ENCODE data around the gene TUT1. TPM values are rescaled to one million over a fixed set of nuclear protein-coding genes. Genes with fewer than 3 reads are reported as not detected.
"Not testable (repeated sequence)": the region's sequence is repeated elsewhere in the genome, so short reads cannot be mapped to it uniquely, and the experiment has no call there.

TUT1 gene
- total RNA-seq, 2 experiments from 2014 or later, result 27.2 to 38.2 TPM

- not testable (repeated sequence) for H3K4me3 Mint-ChIP-seq; H3K9me3 Mint-ChIP-seq; DNase-seq; ATAC-seq (ENCODE audit: low read depth); H3K27me3 Mint-ChIP-seq; H3K4me1 Mint-ChIP-seq; H3K27ac Mint-ChIP-seq
- POLR2A ChIA-PET, result interaction anchor here (0.7 kb wide), 1 partner anchor 155 kb away, joined by 3 read pairs; no protein-coding TSS in a partner anchor
- peaks cover 13% of the 10 kb centered on the region for H3K36me3 Mint-ChIP-seq
These were observed 9.6 kb downstream of the TUT1 start for GRCh38 chr11:62581735-62582134.

GRCh38 chr11:62580959-62581715 lies 10.2 kb downstream of the TUT1 start:
- Mint-ChIP-seq H3K9me3 (no peaks in the 10 kb centered on the region), H3K27ac (peak overlapping the region; percentile 49), H3K36me3 (peaks cover 13% of the 10 kb centered on the region), H3K4me3 (no peak overlapping the region), H3K4me1 (peaks cover 4% of the 10 kb centered on the region), H3K27me3 (no peaks in the 10 kb centered on the region)
- no peak for DNase-seq
- ATAC-seq (ENCODE audit: low read depth), result no peak
- POLR2A ChIA-PET, result interaction anchor here (0.6 to 4.8 kb wide), 4 partner anchors 10 to 157 kb away, joined by 3 to 35 read pairs (median 4); partner anchors contain the start of gene TUT1

- peaks cover 14% of the 10 kb centered on the region for H3K36me3 Mint-ChIP-seq
- no peak overlapping the region for H3K27ac Mint-ChIP-seq
- ATAC-seq (ENCODE audit: low read depth) (no peak), DNase-seq (no peak)
- H3K9me3 Mint-ChIP-seq, result no peaks in the 10 kb centered on the region
- peaks cover 13% of the 10 kb centered on the region for H3K4me1 Mint-ChIP-seq
- no peaks in the 10 kb centered on the region for H3K27me3 Mint-ChIP-seq
- POLR2A ChIA-PET, result interaction anchor here (0.7 to 4.8 kb wide), 2 partner anchors 12 to 110 kb away, joined by 3 to 35 read pairs; partner anchors contain the start of gene TUT1
- H3K4me3 Mint-ChIP-seq, result no peak overlapping the region
These were observed 12.1 kb downstream of the TUT1 start for GRCh38 chr11:62579252-62579651.

- Mint-ChIP-seq H3K4me3 (no peak overlapping the region), H3K9me3 (no peaks in the 10 kb centered on the region), H3K27ac (no peak overlapping the region), H3K4me1 (peaks cover 13% of the 10 kb centered on the region), H3K27me3 (no peaks in the 10 kb centered on the region), H3K36me3 (peaks cover 15% of the 10 kb centered on the region)
- POLR2A ChIA-PET, result interaction anchor here (4.8 kb wide), 1 partner anchor 13 kb away, joined by 35 read pairs; the partner anchor contains the start of gene TUT1
- DNase-seq (no peak), ATAC-seq (ENCODE audit: low read depth) (no peak)
These were observed 12.8 kb downstream of the TUT1 start for GRCh38 chr11:62578541-62578940.

- H3K4me3 Mint-ChIP-seq, result no peak overlapping the region
- H3K27me3 Mint-ChIP-seq, result no peaks in the 10 kb centered on the region
- DNase-seq (no peak), ATAC-seq (ENCODE audit: low read depth) (no peak)
- peaks cover 28% of the 10 kb centered on the region for H3K36me3 Mint-ChIP-seq
- POLR2A ChIA-PET, result interaction anchor here (0.7 to 4.8 kb wide), 4 partner anchors 14 to 278 kb away, joined by 3 to 35 read pairs (median 4); partner anchors contain the start of genes MTA2 and TUT1
- peaks cover 23% of the 10 kb centered on the region for H3K4me1 Mint-ChIP-seq
- no peak overlapping the region for H3K27ac Mint-ChIP-seq
- H3K9me3 Mint-ChIP-seq, result no peaks in the 10 kb centered on the region
These were observed 14.1 kb downstream of the TUT1 start for GRCh38 chr11:62577046-62577714.

GRCh38 chr11:62575837-62576236 lies 15.5 kb downstream of the TUT1 start:
- Mint-ChIP-seq H3K9me3 (no peaks in the 10 kb centered on the region), H3K27me3 (no peaks in the 10 kb centered on the region), H3K4me1 (peaks cover 34% of the 10 kb centered on the region), H3K36me3 (peaks cover 37% of the 10 kb centered on the region), H3K27ac (peak overlapping the region; percentile 44), H3K4me3 (peak overlapping the region; percentile 99)
- no peak for ATAC-seq (ENCODE audit: low read depth)
- no peak for DNase-seq
- POLR2A ChIA-PET, result interaction anchor here (0.6 to 2.3 kb wide), 4 partner anchors 9 to 151 kb away, joined by 3 to 23 read pairs (median 6); partner anchors contain the start of genes HNRNPUL2 and TUT1

- POLR2A ChIA-PET, result interaction anchor here (0.8 to 3.3 kb wide), 11 partner anchors 9 to 281 kb away, joined by 3 to 68 read pairs (median 10); partner anchors contain the start of genes B3GAT3, C11orf98, CSKMT and HNRNPUL2
- Mint-ChIP-seq H3K36me3 (peaks cover 40% of the 10 kb centered on the region), H3K4me3 (peak overlapping the region; percentile 99), H3K9me3 (no peaks in the 10 kb centered on the region), H3K4me1 (peaks cover 38% of the 10 kb centered on the region), H3K27me3 (no peaks in the 10 kb centered on the region), H3K27ac (peak overlapping the region; percentile 95)
- no peak for ATAC-seq (ENCODE audit: low read depth)
- DNase-seq, result no peak
These were observed 16.2 kb downstream of the TUT1 start for GRCh38 chr11:62575156-62575555.

GRCh38 chr11:62574363-62575071 lies 16.8 kb downstream of the TUT1 start:
- DNase-seq (peak; percentile 41), ATAC-seq (ENCODE audit: low read depth) (peak; percentile 10)
- Mint-ChIP-seq H3K27ac (peak overlapping the region; percentile 95), H3K4me3 (peak overlapping the region; percentile 99), H3K36me3 (peaks cover 42% of the 10 kb centered on the region), H3K4me1 (peaks cover 41% of the 10 kb centered on the region), H3K27me3 (no peaks in the 10 kb centered on the region), H3K9me3 (no peaks in the 10 kb centered on the region)
- POLR2A ChIA-PET, result interaction anchor here (0.7 to 3.3 kb wide), 31 partner anchors 10 to 307 kb away, joined by 3 to 68 read pairs (median 7); partner anchors contain the start of genes AHNAK, B3GAT3, C11orf98 and CSKMT

- POLR2A ChIA-PET, result interaction anchor here (0.6 to 3.3 kb wide), 33 partner anchors 9 to 307 kb away, joined by 3 to 68 read pairs (median 6); partner anchors contain the start of genes AHNAK, B3GAT3, C11orf98 and CSKMT
- Mint-ChIP-seq H3K4me3 (peak within 1 kb of the TSS; percentile 99), H3K9me3 (no peaks in the 10 kb centered on the region), H3K27ac (peak within 1 kb of the TSS; percentile 95), H3K36me3 (peaks cover 42% of the 10 kb centered on the region), H3K27me3 (no peaks in the 10 kb centered on the region), H3K4me1 (peaks cover 41% of the 10 kb centered on the region)
- peak; percentile 95 for ATAC-seq (ENCODE audit: low read depth)
- peak; percentile 94 for DNase-seq
These were observed 17.5 kb downstream of the TUT1 start, which contains the start of gene EEF1G for GRCh38 chr11:62573592-62574362. Gene EEF1G (minus strand): TSS chr11:62573891. CDS start chr11:62573842, 49 bp downstream.

- H3K27ac Mint-ChIP-seq, result peak overlapping the region; percentile 95
- H3K27me3 Mint-ChIP-seq, result no peaks in the 10 kb centered on the region
- peaks cover 41% of the 10 kb centered on the region for H3K4me1 Mint-ChIP-seq
- H3K9me3 Mint-ChIP-seq, result no peaks in the 10 kb centered on the region
- POLR2A ChIA-PET, result interaction anchor here (0.6 to 3.3 kb wide), 32 partner anchors 8 to 308 kb away, joined by 3 to 68 read pairs (median 6); partner anchors contain the start of genes AHNAK, B3GAT3, C11orf98 and CSKMT
- ATAC-seq (ENCODE audit: low read depth) (no peak), DNase-seq (no peak)
- peak overlapping the region; percentile 99 for H3K4me3 Mint-ChIP-seq
- H3K36me3 Mint-ChIP-seq, result peaks cover 39% of the 10 kb centered on the region
These were observed 18.2 kb downstream of the TUT1 start for GRCh38 chr11:62573006-62573591.

GRCh38 chr11:62572431-62572830 lies 18.9 kb downstream of the TUT1 start:
- H3K27ac Mint-ChIP-seq, result peak overlapping the region; percentile 95
- peaks cover 42% of the 10 kb centered on the region for H3K4me1 Mint-ChIP-seq
- DNase-seq (no peak), ATAC-seq (ENCODE audit: low read depth) (no peak)
- H3K27me3 Mint-ChIP-seq, result no peaks in the 10 kb centered on the region
- peak overlapping the region; percentile 99 for H3K4me3 Mint-ChIP-seq
- H3K9me3 Mint-ChIP-seq, result no peaks in the 10 kb centered on the region
- POLR2A ChIA-PET, result interaction anchor here (0.7 to 3.3 kb wide), 6 partner anchors 15 to 178 kb away, joined by 3 to 68 read pairs (median 4); partner anchors contain the start of gene TUT1
- peaks cover 40% of the 10 kb centered on the region for H3K36me3 Mint-ChIP-seq
